Measurements from ENCODE around the gene MYO1E.

MYO1E gene

DNA sequence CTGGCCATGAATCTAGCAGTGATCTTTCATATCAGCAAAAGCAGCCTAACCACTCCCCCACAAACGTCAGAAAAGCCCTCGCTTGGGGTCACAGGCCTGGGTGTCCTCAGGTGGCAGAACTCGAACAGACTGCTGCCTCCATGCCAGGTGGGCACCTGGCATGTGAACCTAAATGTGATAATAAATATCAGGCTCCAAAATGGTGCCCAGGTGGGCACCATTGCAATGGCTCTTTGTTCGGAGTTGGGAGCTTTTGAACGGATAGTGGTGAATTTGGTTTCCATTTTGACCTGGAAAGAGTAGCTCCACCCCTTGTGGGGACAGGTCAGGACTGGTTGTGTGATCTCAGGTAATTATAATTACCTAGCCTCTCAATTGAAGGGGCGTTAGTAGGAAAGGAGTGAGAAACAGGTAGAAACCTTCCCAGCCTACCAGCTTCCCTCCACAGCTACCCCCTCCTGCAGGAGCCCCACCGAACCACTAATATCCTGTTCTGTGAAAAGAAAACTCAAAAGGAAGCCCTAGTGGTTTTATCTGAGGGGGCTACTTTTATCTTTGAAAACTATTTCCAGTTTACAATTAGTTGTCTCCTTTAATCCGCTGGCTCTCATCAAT lies 18.1 kb downstream of the MYO1E start:
- Histone ChIP-seq H3K36me3 (ENCODE audit: control insufficient read depth, insufficient read depth, low read length) (no peaks in the 10 kb centered on the region), H3K27me3 (ENCODE audit: control insufficient read depth, insufficient read depth, low read length) (no peaks in the 10 kb centered on the region), H3K27ac (no peak overlapping the region), H2AFZ (no peak overlapping the region), H3K79me2 (no peaks in the 10 kb centered on the region), H3K4me1 (no peaks in the 10 kb centered on the region), H3K9me3 (ENCODE audit: control insufficient read depth, low read length) (no peaks in the 10 kb centered on the region), H3K9ac (no peak overlapping the region), H3K4me3 (ENCODE audit: low read depth, low read length) (no peak overlapping the region), H3K4me2 (ENCODE audit: low read length) (no peak overlapping the region)
- TF ChIP-seq, protein P1, sequence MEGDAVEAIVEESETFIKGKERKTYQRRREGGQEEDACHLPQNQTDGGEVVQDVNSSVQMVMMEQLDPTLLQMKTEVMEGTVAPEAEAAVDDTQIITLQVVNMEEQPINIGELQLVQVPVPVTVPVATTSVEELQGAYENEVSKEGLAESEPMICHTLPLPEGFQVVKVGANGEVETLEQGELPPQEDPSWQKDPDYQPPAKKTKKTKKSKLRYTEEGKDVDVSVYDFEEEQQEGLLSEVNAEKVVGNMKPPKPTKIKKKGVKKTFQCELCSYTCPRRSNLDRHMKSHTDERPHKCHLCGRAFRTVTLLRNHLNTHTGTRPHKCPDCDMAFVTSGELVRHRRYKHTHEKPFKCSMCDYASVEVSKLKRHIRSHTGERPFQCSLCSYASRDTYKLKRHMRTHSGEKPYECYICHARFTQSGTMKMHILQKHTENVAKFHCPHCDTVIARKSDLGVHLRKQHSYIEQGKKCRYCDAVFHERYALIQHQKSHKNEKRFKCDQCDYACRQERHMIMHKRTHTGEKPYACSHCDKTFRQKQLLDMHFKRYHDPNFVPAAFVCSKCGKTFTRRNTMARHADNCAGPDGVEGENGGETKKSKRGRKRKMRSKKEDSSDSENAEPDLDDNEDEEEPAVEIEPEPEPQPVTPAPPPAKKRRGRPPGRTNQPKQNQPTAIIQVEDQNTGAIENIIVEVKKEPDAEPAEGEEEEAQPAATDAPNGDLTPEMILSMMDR (IDR thresholded peaks at IDR 0.05), result no peak

DNA sequence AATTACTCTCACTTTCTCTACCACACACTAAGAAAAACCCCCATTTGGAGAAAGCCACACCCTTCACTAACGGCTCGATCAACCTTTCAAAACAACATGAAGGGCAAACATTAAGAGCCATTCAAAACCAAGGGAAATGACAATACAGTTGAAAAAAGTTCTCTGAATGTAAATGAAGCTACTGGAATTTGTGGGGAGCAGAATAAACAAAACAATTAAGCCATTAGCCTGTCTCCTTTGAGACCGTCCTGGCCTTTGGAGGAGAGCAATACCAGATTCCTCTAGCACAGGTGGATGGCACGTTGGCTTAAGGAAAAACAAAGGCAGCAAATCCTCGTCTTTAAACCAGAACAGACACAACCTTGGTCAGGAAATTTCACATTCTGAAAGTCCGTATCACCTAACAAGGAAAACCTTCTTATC lies 18.7 kb downstream of the MYO1E start:
- no peaks in the 10 kb centered on the region for H3K27me3 ChIP-seq (ENCODE audit: control insufficient read depth, insufficient read depth, low read length)
- no peaks in the 10 kb centered on the region for H3K9me3 ChIP-seq (ENCODE audit: control insufficient read depth, low read length)
- no peak overlapping the region for H3K9ac ChIP-seq
- TF ChIP-seq, protein P1 (IDR thresholded peaks at IDR 0.05), result no peak
- no peak overlapping the region for H3K27ac ChIP-seq
- no peak overlapping the region for H3K4me2 ChIP-seq (ENCODE audit: low read length)
- H3K4me3 ChIP-seq (ENCODE audit: low read depth, low read length), result no peak overlapping the region
- no peaks in the 10 kb centered on the region for H3K79me2 ChIP-seq
- H2AFZ ChIP-seq, result no peak overlapping the region
- H3K4me1 ChIP-seq, result no peaks in the 10 kb centered on the region
- no peaks in the 10 kb centered on the region for H3K36me3 ChIP-seq (ENCODE audit: control insufficient read depth, insufficient read depth, low read length)

DNA sequence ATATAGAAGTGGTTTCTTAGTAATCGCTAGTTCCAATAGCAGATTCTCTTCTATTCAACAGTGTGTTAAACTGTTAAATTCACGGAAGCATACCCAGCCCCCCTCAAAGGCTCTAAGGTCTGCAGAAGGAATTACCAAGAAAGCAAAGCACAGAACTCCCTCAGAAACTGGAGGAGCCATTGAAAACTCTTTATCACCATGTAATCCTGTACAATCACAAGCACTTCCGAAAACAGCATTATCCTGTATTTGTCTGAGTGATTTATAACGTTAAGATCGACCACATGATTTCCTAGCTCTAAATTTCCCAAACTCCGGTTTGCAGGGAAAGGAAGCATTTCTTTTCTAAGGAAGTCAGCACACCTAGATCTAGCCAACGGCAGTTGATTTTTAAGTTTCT lies 20.0 kb downstream of the MYO1E start:
- Histone ChIP-seq H3K9ac (no peak overlapping the region), H3K36me3 (ENCODE audit: control insufficient read depth, insufficient read depth, low read length) (no peaks in the 10 kb centered on the region), H3K4me3 (ENCODE audit: low read depth, low read length) (no peak overlapping the region), H3K79me2 (no peaks in the 10 kb centered on the region), H3K9me3 (ENCODE audit: control insufficient read depth, low read length) (no peaks in the 10 kb centered on the region), H3K27me3 (ENCODE audit: control insufficient read depth, insufficient read depth, low read length) (no peaks in the 10 kb centered on the region), H3K4me1 (no peaks in the 10 kb centered on the region), H3K4me2 (ENCODE audit: low read length) (no peak overlapping the region), H3K27ac (no peak overlapping the region), H2AFZ (no peak overlapping the region)
- TF ChIP-seq, protein P1 (IDR thresholded peaks at IDR 0.05), result no peak

DNA sequence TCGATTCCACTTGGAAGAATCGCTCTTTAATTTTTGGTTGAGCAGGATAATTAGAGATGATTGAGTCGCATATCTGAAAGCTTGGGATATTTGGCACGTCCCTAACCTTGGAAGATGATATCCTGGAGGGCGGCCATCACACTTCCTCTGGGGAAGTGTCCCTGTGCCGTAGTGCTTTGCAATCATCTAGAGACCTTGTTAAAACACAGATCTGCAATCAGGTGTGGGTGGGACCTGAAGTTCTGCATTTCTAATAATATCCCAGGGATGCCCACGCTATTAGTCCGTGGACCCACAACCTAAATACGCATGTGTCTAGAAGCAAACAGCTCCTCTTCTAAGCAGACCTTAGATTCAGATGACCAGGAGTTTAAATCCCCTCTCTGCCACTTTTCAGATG lies 20.5 kb downstream of the MYO1E start:
- Histone ChIP-seq H3K4me2 (ENCODE audit: low read length) (no peak overlapping the region), H3K4me3 (ENCODE audit: low read depth, low read length) (no peak overlapping the region), H3K27ac (no peak overlapping the region), H2AFZ (no peak overlapping the region), H3K79me2 (no peaks in the 10 kb centered on the region), H3K36me3 (ENCODE audit: control insufficient read depth, insufficient read depth, low read length) (no peaks in the 10 kb centered on the region), H3K27me3 (ENCODE audit: control insufficient read depth, insufficient read depth, low read length) (no peaks in the 10 kb centered on the region), H3K9ac (no peak overlapping the region), H3K9me3 (ENCODE audit: control insufficient read depth, low read length) (no peaks in the 10 kb centered on the region), H3K4me1 (no peaks in the 10 kb centered on the region)
- TF ChIP-seq, protein P1 (IDR thresholded peaks at IDR 0.05), result no peak

DNA sequence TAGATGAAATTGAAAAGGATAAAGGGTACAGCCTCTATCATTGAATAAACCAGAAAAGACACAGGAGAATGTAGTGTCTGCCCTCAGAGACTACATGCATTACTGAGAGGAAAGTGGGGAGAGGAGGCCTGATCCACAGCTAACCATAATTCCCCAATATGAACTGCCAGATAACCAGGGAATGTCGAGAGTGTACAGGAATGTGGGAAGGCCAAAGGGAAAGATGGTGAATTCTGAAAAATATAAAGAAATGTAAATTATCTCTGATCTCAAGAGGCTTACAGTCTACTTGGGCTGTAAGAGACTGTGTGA lies 22.3 kb downstream of the MYO1E start:
- no peak overlapping the region for H3K9ac ChIP-seq
- TF ChIP-seq, protein P1 (IDR thresholded peaks at IDR 0.05), result no peak
- H3K4me1 ChIP-seq, result no peaks in the 10 kb centered on the region
- H3K4me2 ChIP-seq (ENCODE audit: low read length), result no peak overlapping the region
- no peaks in the 10 kb centered on the region for H3K36me3 ChIP-seq (ENCODE audit: control insufficient read depth, insufficient read depth, low read length)
- H3K9me3 ChIP-seq (ENCODE audit: control insufficient read depth, low read length), result no peaks in the 10 kb centered on the region
- H3K79me2 ChIP-seq, result no peaks in the 10 kb centered on the region
- no peaks in the 10 kb centered on the region for H3K27me3 ChIP-seq (ENCODE audit: control insufficient read depth, insufficient read depth, low read length)
- peak overlapping the region; percentile 54 for H3K27ac ChIP-seq
- H3K4me3 ChIP-seq (ENCODE audit: low read depth, low read length), result no peak overlapping the region
- H2AFZ ChIP-seq, result no peak overlapping the region

Data from parathyroid adenoma (tissue), 2 donors.